Esophagus squamous epithelium (tissue), 5 donors: ENCODE measurements around the gene PPM1F. TPM values are rescaled to one million over a fixed set of nuclear protein-coding genes. Genes with fewer than 3 reads are reported as not detected.

ENCODE experiments used
- DNase-seq: peaks from one replicate; lab custom pipeline; 2025; lab: John Stamatoyannopoulos, UW
- H3K27ac ChIP-seq, 4 donors: fragments of 200-600 bp; sonication (generic); one replicate each; pipeline ENCODE4 v1.5.1; 2016 to 2019; ENCODE audit warnings: mild to moderate bottlenecking in 1 of 4
- H3K27me3 ChIP-seq, 4 donors: fragments of 200-600 bp; sonication (generic); 1 replicate in 3 of 4; 2 replicates in 1 of 4; pipeline versions ENCODE4 v1.5.1 to v1.6.0; 2017 to 2021; ENCODE audit warnings: antibody characterized with exemption in 1 of 4
- H3K36me3 ChIP-seq, 3 donors: fragments of 200-600 bp; sonication (generic); one replicate each; pipeline ENCODE4 v1.5.1; 2016 to 2019
- H3K4me1 ChIP-seq, 3 donors: fragments of 200-600 bp; sonication (generic); one replicate each; pipeline ENCODE4 v1.5.1; 2017 to 2019
- H3K4me3 ChIP-seq, 4 donors: fragments of 200-600 bp; sonication (generic); 1 replicate in 3 of 4; 2 replicates in 1 of 4; pipeline ENCODE4 v1.5.1; 2016 to 2019; ENCODE audit warnings: mild to moderate bottlenecking in 2 of 4, moderate library complexity in 1 of 4
- H3K9me3 ChIP-seq, 3 donors: fragments of 200-600 bp; sonication (generic); one replicate each; pipeline ENCODE4 v1.5.1; 2016 to 2019
- CTCF ChIP-seq, 6 experiments: fragments of 450-650 bp in 4 of 6; fragments of 200-600 bp in 2 of 6; sonication (generic) in 2 of 6; IDR thresholded peaks; one replicate each; pipeline ENCODE4 v1.5.1; 2016 to 2019; ENCODE audit warnings: antibody characterized with exemption in 6 of 6, mild to moderate bottlenecking in 4 of 6, moderate library complexity in 4 of 6
- POLR2A ChIP-seq, 4 donors: fragments of 450-650 bp; IDR thresholded peaks; one replicate each; pipeline ENCODE4 v1.6.1; 2017; ENCODE audit warnings: antibody characterized with exemption in 4 of 4, mild to moderate bottlenecking in 4 of 4, moderate library complexity in 3 of 4
- WGBS, 2 donors: methylation state at CpG; one replicate each; pipeline ENCODE4 v1.1.5; 2018; 5-methylcytosine and 5-hydroxymethylcytosine counted together
- intact Hi-C: fragments of 100-400 bp; cut with DNase I; formaldehyde crosslinking; loops from one replicate; pipeline ENCODE4 v1.15.0; 2022
- total RNA-seq, 4 donors: library from RNA; depleted of rRNA; stranded (reverse); fragments of >200 nt; gene quantifications; one replicate each; pipeline ENCODE4 v1.1.0, GENCODE V29; 2016
- donor health status: DM: yes; HTN: yes; CAD: no.

Gene PPM1F
- total RNA-seq, 4 donors from 2014 or later: 22.2 to 39.7 (median 25.9) TPM

- intact Hi-C loops: no loop called here
- no peaks in the 10 kb centered on the region for H3K9me3 ChIP-seq
- peaks cover 0 to 2% (median 0%) of the 10 kb centered on the region in 3 donors for H3K4me1 ChIP-seq
- H3K36me3 ChIP-seq: peaks cover 17 to 67% (median 26%) of the 10 kb centered on the region in 3 donors
- TF ChIP-seq POLR2A (IDR thresholded peaks at IDR 0.05) (no peak), CTCF (IDR thresholded peaks at IDR 0.05) (no peak)
- H3K4me3 ChIP-seq: no peak overlapping the region
- DNase-seq: no peak
- 83 to 100% methylated on average over 5 of the region's 5 CpGs for WGBS, 2 donors
- no peak overlapping the region for H3K27ac ChIP-seq
- no peaks in the 10 kb centered on the region for H3K27me3 ChIP-seq
These were observed 22.6 kb upstream of the PPM1F start for GRCh38 chr22:21975273-21975672.

- Histone ChIP-seq H3K9me3 (no peaks in the 10 kb centered on the region), H3K27me3 (no peaks in the 10 kb centered on the region), H3K36me3 (peaks cover 17 to 75% (median 26%) of the 10 kb centered on the region in 3 donors), H3K4me1 (no peaks in the 10 kb centered on the region), H3K4me3 (no peak overlapping the region), H3K27ac (no peak overlapping the region)
- 80 to 93% methylated on average over 10 to 11 of the region's 12 CpGs for WGBS, 2 donors
- TF ChIP-seq POLR2A (IDR thresholded peaks at IDR 0.05): no peak
- DNase-seq: no peak
- intact Hi-C loops: no loop called here
These were observed 21.5 kb upstream of the PPM1F start for GRCh38 chr22:21974058-21974649.

- no peak for DNase-seq
- Histone ChIP-seq H3K9me3 (no peaks in the 10 kb centered on the region), H3K4me3 (no peak overlapping the region), H3K27me3 (no peaks in the 10 kb centered on the region), H3K27ac (no peak overlapping the region), H3K36me3 (peaks cover 26 to 80% (median 32%) of the 10 kb centered on the region in 3 donors), H3K4me1 (no peaks in the 10 kb centered on the region)
- WGBS, 2 donors: 71 to 79% methylated on average over 1 to 6 of the region's 6 CpGs
- TF ChIP-seq POLR2A (IDR thresholded peaks at IDR 0.05): no peak
- TF ChIP-seq CTCF (IDR thresholded peaks at IDR 0.05): no peak
- intact Hi-C loops: no loop called here
These were observed 20.2 kb upstream of the PPM1F start for GRCh38 chr22:21972806-21973205.

- no peak for DNase-seq
- no peaks in the 10 kb centered on the region for H3K27me3 ChIP-seq
- intact Hi-C loops: no loop called here
- H3K27ac ChIP-seq: no peak overlapping the region
- 67 to 76% methylated on average over 7 of the region's 7 CpGs for WGBS, 2 donors
- TF ChIP-seq POLR2A (IDR thresholded peaks at IDR 0.05) (no peak), CTCF (IDR thresholded peaks at IDR 0.05) (peak; percentile 32 to 66 (median 56))
- no peak overlapping the region for H3K4me3 ChIP-seq
- H3K36me3 ChIP-seq: peaks cover 29 to 85% (median 34%) of the 10 kb centered on the region in 3 donors
- no peaks in the 10 kb centered on the region for H3K9me3 ChIP-seq
- no peaks in the 10 kb centered on the region for H3K4me1 ChIP-seq
These were observed 19.7 kb upstream of the PPM1F start for GRCh38 chr22:21972293-21972779.

- H3K36me3 ChIP-seq: peaks cover 33 to 90% (median 39%) of the 10 kb centered on the region in 3 donors
- no peak for TF ChIP-seq POLR2A (IDR thresholded peaks at IDR 0.05)
- no peak for TF ChIP-seq CTCF (IDR thresholded peaks at IDR 0.05)
These were observed 19.2 kb upstream of the PPM1F start for GRCh38 chr22:21971858-21972275.

More at GRCh38 chr22:21971858-21972275, 19.2 kb upstream of the PPM1F start:
- Histone ChIP-seq H3K9me3 (no peaks in the 10 kb centered on the region), H3K27ac (no peak overlapping the region), H3K27me3 (no peaks in the 10 kb centered on the region), H3K4me3 (no peak overlapping the region), H3K4me1 (no peaks in the 10 kb centered on the region)
- DNase-seq: no peak
- WGBS, 2 donors: 99 to 100% methylated on average over 1 to 6 of the region's 7 CpGs
- intact Hi-C loops: no loop called here
